Brain microvascular endothelial cell (primary cell): ENCODE data around the gene CAMSAP3.

Experiments
- DNase-seq: peaks from one replicate; pipeline ENCODE4 v3.0.0-alpha.2; 2020
- H3K27ac ChIP-seq: fragments of 250-450 bp; sonication (Bioruptor Pico); 2 replicates; pipeline ENCODE4 v1.5.1; 2020; ENCODE audit warnings: mild to moderate bottlenecking, moderate library complexity
- H3K27me3 ChIP-seq: fragments of 250-450 bp; sonication (Bioruptor Pico); replicated peaks from 2 replicates; pipeline ENCODE4 v1.5.1; 2020; ENCODE audit warnings: mild to moderate bottlenecking
- H3K36me3 ChIP-seq: fragments of 250-450 bp; sonication (Bioruptor Pico); replicated peaks from 2 replicates; pipeline ENCODE4 v1.5.1; 2020; ENCODE audit warnings: mild to moderate bottlenecking
- H3K4me3 ChIP-seq: 2 replicates; pipeline ENCODE4 v1.5.1; 2011; ENCODE audit warnings: low read depth, mild to moderate bottlenecking, control low read depth, low read length, moderate library complexity
- in situ Hi-C: cut with HindIII; loops from 2 replicates; pipeline ENCODE4 v1.10.0; 2017; ENCODE audit warnings: low sequenced_read_pairs, low pct_ligation_motif_present
- TF ChIP-seq, protein P1 (sequence below): IDR thresholded peaks from 2 replicates; pipeline ENCODE4 v1.5.1; 2011; ENCODE audit warnings: low read depth, mild to moderate bottlenecking, moderate library complexity, low read length, control low read depth, inconsistent platforms; ENCODE audit errors: missing control alignments

The CAMSAP3 gene

DNA sequence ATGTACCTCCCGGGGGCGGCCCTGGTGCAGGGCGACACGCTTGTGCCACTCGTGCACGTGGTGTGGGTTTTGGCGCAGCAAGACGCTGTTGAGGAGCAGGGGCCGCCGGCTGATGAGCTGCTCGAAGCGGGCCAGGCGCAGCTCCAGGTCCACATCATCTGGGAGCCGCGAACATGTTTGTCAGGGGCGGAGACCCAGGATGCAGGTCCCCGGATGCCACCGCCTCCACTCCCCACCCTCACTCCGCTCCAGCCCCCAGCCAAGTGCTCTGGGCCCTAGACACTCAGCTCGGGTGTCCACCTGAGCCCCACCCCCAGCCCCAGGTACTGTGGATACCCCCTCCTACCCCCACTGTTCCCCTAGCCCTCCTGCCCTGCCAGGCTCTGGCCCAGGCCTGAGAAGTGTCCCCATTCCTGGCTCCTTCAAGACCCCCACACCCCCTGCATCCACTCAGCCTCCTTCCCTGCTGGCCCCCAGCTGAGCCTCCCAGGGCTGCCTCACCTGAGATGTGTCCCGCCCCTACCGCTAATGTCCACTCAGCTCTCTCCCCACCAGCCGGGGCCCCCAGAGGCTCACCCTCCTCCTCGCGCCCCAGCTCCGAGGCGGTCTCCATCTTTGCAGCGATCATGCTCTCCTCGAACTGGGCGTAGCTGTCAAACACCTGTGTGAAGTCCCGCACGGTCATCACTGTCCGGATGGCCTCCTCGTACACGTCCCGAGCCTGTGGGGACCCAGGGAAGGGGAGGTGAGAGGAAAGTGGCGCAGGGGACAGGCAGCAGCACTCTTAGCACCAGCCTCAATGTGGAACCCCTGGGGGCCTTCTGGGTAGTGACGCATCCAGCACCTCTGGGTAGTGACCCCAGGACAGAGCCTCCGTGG is 28.3 kb downstream of the CAMSAP3 start:
- H3K36me3 ChIP-seq: peaks cover 30% of the 10 kb centered on the region

DNA sequence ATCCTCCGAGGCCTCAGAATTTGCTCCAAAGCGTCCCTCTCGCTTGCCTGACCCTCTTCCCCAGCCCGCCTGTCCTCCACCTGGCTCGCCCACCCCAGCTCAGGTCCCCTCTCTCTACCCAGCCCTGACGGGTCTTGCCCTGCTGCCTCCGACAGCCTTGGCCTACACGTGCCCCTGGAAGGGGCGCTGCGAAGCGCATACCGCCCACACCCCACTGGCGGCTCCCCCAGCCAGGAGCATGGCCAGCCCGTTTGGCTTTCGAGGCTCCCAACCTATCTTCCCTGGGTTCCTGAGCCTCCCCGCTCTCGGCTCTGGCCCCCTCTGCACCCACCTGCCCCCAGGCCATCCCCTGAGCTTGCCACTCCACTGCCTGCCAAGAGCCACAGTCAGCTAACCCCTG is 29.1 kb downstream of the CAMSAP3 start:
- TF ChIP-seq, protein P1, sequence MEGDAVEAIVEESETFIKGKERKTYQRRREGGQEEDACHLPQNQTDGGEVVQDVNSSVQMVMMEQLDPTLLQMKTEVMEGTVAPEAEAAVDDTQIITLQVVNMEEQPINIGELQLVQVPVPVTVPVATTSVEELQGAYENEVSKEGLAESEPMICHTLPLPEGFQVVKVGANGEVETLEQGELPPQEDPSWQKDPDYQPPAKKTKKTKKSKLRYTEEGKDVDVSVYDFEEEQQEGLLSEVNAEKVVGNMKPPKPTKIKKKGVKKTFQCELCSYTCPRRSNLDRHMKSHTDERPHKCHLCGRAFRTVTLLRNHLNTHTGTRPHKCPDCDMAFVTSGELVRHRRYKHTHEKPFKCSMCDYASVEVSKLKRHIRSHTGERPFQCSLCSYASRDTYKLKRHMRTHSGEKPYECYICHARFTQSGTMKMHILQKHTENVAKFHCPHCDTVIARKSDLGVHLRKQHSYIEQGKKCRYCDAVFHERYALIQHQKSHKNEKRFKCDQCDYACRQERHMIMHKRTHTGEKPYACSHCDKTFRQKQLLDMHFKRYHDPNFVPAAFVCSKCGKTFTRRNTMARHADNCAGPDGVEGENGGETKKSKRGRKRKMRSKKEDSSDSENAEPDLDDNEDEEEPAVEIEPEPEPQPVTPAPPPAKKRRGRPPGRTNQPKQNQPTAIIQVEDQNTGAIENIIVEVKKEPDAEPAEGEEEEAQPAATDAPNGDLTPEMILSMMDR: no peak
- H3K4me3 ChIP-seq: no peak overlapping the region
- H3K27me3 ChIP-seq: no peaks in the 10 kb centered on the region
- no peak for DNase-seq
- H3K27ac ChIP-seq: no peak overlapping the region
- H3K36me3 ChIP-seq: peaks cover 27% of the 10 kb centered on the region
- in situ Hi-C loops: no loop called here

More for the DNA sequence above, 28.3 kb downstream of the CAMSAP3 start:
- no peak overlapping the region for H3K4me3 ChIP-seq
- TF ChIP-seq, protein P1: no peak
- no peak for DNase-seq
- in situ Hi-C loops: no loop called here
- H3K27ac ChIP-seq: no peak overlapping the region
- no peaks in the 10 kb centered on the region for H3K27me3 ChIP-seq

DNA sequence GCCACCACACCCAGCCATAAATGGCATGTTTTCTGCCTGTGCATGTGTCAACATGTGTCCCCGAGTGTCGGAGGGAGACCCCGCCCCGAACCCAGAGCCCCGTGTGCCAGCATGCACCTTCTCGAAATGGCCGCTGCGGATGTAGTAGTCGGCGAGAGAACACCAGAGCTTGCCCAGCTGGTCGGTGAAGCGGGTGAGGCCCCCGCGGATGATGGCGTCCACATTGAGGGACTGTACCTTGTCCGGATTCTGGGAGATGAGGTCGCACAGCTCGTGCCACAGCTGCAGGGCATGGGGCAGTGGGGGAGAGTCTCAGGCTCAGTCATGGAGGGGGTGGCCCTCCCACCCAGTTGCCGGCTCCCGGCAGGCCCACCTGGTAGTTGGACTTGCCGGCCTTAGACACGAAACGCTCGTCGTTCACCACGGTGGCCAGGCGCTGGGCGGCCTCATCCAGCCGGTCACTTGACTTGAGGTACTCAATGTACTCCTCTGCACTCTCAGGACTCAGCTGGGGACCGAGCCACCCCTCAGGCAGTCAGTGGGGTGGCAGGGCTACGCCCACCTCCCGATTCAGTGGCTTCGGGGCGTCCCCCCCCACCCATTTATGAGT is 30.2 kb downstream of the CAMSAP3 start:
- Histone ChIP-seq H3K27me3 (no peaks in the 10 kb centered on the region), H3K4me3 (no peak overlapping the region), H3K27ac (no peak overlapping the region), H3K36me3 (peaks cover 20% of the 10 kb centered on the region)
- in situ Hi-C loops: no loop called here
- no peak for DNase-seq
- TF ChIP-seq, protein P1: no peak

DNA sequence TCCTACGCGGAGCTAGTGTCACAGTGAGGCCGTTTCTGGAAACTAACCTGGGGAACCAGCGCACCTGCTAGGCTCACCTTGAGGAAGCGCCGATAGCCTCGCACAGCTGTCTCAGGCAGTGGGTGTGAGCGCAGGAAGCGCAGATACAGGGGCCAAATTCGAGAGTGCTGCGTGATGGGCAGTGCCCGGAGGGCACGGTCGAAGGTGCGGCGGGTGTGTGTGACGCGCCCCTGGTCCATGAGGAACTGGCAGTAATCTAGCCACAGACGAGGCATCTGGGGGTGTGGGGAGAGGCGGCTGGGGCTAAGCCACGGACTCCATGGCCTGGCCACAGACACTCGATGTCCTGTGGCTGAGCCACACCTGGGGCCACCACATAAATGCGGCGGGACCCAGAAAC is 31.5 kb downstream of the CAMSAP3 start:
- DNase-seq: no peak
- H3K27ac ChIP-seq: no peak overlapping the region
- H3K27me3 ChIP-seq: no peaks in the 10 kb centered on the region
- TF ChIP-seq, protein P1: no peak
- H3K4me3 ChIP-seq: no peak overlapping the region
- in situ Hi-C loops: no loop called here
- peaks cover 18% of the 10 kb centered on the region for H3K36me3 ChIP-seq

DNA sequence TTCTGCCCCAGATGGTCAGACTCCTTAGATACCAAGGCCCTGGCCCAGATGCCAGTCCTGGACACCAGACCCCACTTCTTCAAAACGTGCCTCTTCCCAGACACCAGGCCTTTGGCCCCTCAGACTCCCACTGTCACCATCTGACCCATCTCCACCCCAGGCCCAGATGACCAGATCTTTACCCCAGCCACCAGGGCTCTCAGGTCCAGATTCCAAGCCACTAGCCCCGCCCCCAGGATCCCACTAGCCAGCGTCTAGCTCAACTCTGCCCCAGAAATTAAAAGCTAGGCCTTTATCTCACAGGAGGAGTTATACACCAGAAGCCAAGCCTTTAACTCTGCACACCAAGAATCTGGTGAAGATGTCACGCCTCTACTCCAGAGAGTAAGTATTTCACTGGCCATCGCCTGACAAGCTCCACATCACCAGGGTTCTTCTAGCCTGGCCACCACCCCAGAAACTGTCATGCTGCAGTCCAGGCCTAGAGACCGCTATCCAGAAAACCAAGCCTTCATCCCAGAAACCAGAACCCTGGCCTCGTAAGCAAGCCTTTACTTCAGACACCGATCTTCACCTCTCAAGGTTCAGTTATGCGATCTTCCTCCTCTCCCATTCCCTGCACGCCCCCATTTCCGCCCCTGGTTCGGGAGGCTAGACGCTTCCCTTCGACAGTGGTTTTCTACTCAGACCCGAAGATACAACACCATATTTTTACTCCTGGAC is 33.1 kb downstream of the CAMSAP3 start:
- H3K27ac ChIP-seq: peak overlapping the region; percentile 73
- in situ Hi-C loops: no loop called here
- no peak for DNase-seq
- TF ChIP-seq, protein P1: no peak
- H3K4me3 ChIP-seq: peak overlapping the region; percentile 99
- H3K36me3 ChIP-seq: peaks cover 9% of the 10 kb centered on the region
- H3K27me3 ChIP-seq: no peaks in the 10 kb centered on the region
